ENCODE results near the gene WWOX.

WWOX gene

GRCh38 chr16:78436846-78437245 is 337.4 kb downstream of the WWOX start:
- Histone ChIP-seq H2AFZ (ENCODE audit: low read depth, low read length) (no peak overlapping the region), H3K9ac (ENCODE audit: low read depth, low read length) (no peak overlapping the region), H3K27ac (ENCODE audit: low read length) (no peak overlapping the region), H3K36me3 (ENCODE audit: insufficient read depth, low read length) (peaks cover 13% of the 10 kb centered on the region), H3K4me2 (ENCODE audit: insufficient read depth, low read length) (no peak overlapping the region), H3K27me3 (ENCODE audit: insufficient read depth, low read length, poor library complexity) (no peaks in the 10 kb centered on the region), H3K4me3 (ENCODE audit: low read depth in 1 of 2, low read length in 2 of 2) (no peak overlapping the region), H3K9me3 (ENCODE audit: insufficient read depth, low read length, severe bottlenecking) (no peaks in the 10 kb centered on the region), H4K20me1 (ENCODE audit: insufficient read depth, low read length) (no peaks in the 10 kb centered on the region), H3K4me1 (ENCODE audit: insufficient read depth, low read length) (no peaks in the 10 kb centered on the region), H3K79me2 (ENCODE audit: insufficient read depth, low read length) (no peaks in the 10 kb centered on the region)
- no peak for TF ChIP-seq CTCF (IDR thresholded peaks at IDR 0.05; ENCODE audit: borderline replicate concordance, extremely low read depth, low read length, poor library complexity, severe bottlenecking)
- no peak for TF ChIP-seq EZH2 (IDR thresholded peaks at IDR 0.05; ENCODE audit: borderline replicate concordance, low read depth, low read length, severe bottlenecking)
- ATAC-seq (ENCODE audit: insufficient read depth, low read depth) (no peak), DNase-seq (no peak)

- Histone ChIP-seq H3K4me2 (ENCODE audit: insufficient read depth, low read length) (no peak overlapping the region), H3K4me3 (ENCODE audit: low read depth in 1 of 2, low read length in 2 of 2) (no peak overlapping the region), H3K4me1 (ENCODE audit: insufficient read depth, low read length) (no peaks in the 10 kb centered on the region), H3K36me3 (ENCODE audit: insufficient read depth, low read length) (peaks cover 10% of the 10 kb centered on the region), H3K9me3 (ENCODE audit: insufficient read depth, low read length, severe bottlenecking) (no peaks in the 10 kb centered on the region), H3K79me2 (ENCODE audit: insufficient read depth, low read length) (no peaks in the 10 kb centered on the region), H3K27ac (ENCODE audit: low read length) (no peak overlapping the region), H3K27me3 (ENCODE audit: insufficient read depth, low read length, poor library complexity) (no peaks in the 10 kb centered on the region), H4K20me1 (ENCODE audit: insufficient read depth, low read length) (no peaks in the 10 kb centered on the region), H3K9ac (ENCODE audit: low read depth, low read length) (no peak overlapping the region), H2AFZ (ENCODE audit: low read depth, low read length) (no peak overlapping the region)
- ATAC-seq (ENCODE audit: insufficient read depth, low read depth), result no peak
- DNase-seq, result peak; percentile 8
- TF ChIP-seq EZH2 (IDR thresholded peaks at IDR 0.05; ENCODE audit: borderline replicate concordance, low read depth, low read length, severe bottlenecking) (no peak), CTCF (IDR thresholded peaks at IDR 0.05; ENCODE audit: borderline replicate concordance, extremely low read depth, low read length, poor library complexity, severe bottlenecking) (peak; percentile 64)
Measured at GRCh38 chr16:78437352-78437968, 338.0 kb downstream of the WWOX start.

- TF ChIP-seq EZH2 (IDR thresholded peaks at IDR 0.05; ENCODE audit: borderline replicate concordance, low read depth, low read length, severe bottlenecking) (no peak), CTCF (IDR thresholded peaks at IDR 0.05; ENCODE audit: borderline replicate concordance, extremely low read depth, low read length, poor library complexity, severe bottlenecking) (no peak)
- no peak overlapping the region for H3K9ac ChIP-seq (ENCODE audit: low read depth, low read length)
- H3K4me2 ChIP-seq (ENCODE audit: insufficient read depth, low read length), result no peak overlapping the region
- DNase-seq (no peak), ATAC-seq (ENCODE audit: insufficient read depth, low read depth) (no peak)
- no peaks in the 10 kb centered on the region for H3K9me3 ChIP-seq (ENCODE audit: insufficient read depth, low read length, severe bottlenecking)
- no peaks in the 10 kb centered on the region for H3K27me3 ChIP-seq (ENCODE audit: insufficient read depth, low read length, poor library complexity)
- no peaks in the 10 kb centered on the region for H4K20me1 ChIP-seq (ENCODE audit: insufficient read depth, low read length)
- H3K4me3 ChIP-seq (ENCODE audit: low read depth in 1 of 2, low read length in 2 of 2), result no peak overlapping the region
- no peak overlapping the region for H2AFZ ChIP-seq (ENCODE audit: low read depth, low read length)
- H3K27ac ChIP-seq (ENCODE audit: low read length), result no peak overlapping the region
- peaks cover 6% of the 10 kb centered on the region; the same call in 1 of the 2 replicates for H3K36me3 ChIP-seq (ENCODE audit: insufficient read depth, low read length)
- no peaks in the 10 kb centered on the region for H3K4me1 ChIP-seq (ENCODE audit: insufficient read depth, low read length)
- no peaks in the 10 kb centered on the region for H3K79me2 ChIP-seq (ENCODE audit: insufficient read depth, low read length)
Measured at GRCh38 chr16:78438219-78438618, 338.8 kb downstream of the WWOX start.
